Lower leg skin (tissue), 4 donors: ENCODE results near the gene EXTL1. TPM values are rescaled to one million over a fixed set of nuclear protein-coding genes. Genes with fewer than 3 reads are reported as not detected.

Experiments used
- DNase-seq, 2 donors: peaks; one replicate each; pipeline ENCODE4 v3.0.0-alpha.2; 2019; ENCODE audit warnings: low spot score in 2 of 2
- H3K4me3 ChIP-seq: fragments of 200-600 bp; sonication (generic); 2 replicates; pipeline ENCODE4 v1.5.1; 2017; ENCODE audit warnings: mild to moderate bottlenecking, low read depth; ENCODE audit not compliant: poor library complexity, severe bottlenecking
- POLR2A ChIP-seq, 2 donors: fragments of 450-650 bp; IDR thresholded peaks; one replicate each; pipeline ENCODE4 v1.6.1; 2016 to 2017; ENCODE audit warnings: antibody characterized with exemption in 2 of 2, mild to moderate bottlenecking in 1 of 2, moderate library complexity in 1 of 2
- WGBS, 2 donors: methylation state at CpG; one replicate each; pipeline ENCODE4 v1.1.5; 2018; 5-methylcytosine and 5-hydroxymethylcytosine counted together
- intact Hi-C: fragments of 100-400 bp; cut with DNase I; formaldehyde crosslinking; loops from one replicate; pipeline ENCODE4 v1.15.0; 2023; ENCODE audit warnings: low total_unique reads
- total RNA-seq, 4 donors: library from RNA; depleted of rRNA; stranded (reverse); fragments of >200 nt; gene quantifications; one replicate each; pipeline ENCODE4 v1.1.0, GENCODE V29; 2016
- TF ChIP-seq, protein P1 (sequence below), 3 donors: fragments of 450-650 bp; IDR thresholded peaks; one replicate each; pipeline ENCODE4 v1.5.1; 2016; ENCODE audit warnings: antibody characterized with exemption in 3 of 3, mild to moderate bottlenecking in 3 of 3, moderate library complexity in 2 of 3

Gene EXTL1
- total RNA-seq, 4 donors from 2014 or later = 0.34 to 3.9 (median 2.2) TPM

DNA sequence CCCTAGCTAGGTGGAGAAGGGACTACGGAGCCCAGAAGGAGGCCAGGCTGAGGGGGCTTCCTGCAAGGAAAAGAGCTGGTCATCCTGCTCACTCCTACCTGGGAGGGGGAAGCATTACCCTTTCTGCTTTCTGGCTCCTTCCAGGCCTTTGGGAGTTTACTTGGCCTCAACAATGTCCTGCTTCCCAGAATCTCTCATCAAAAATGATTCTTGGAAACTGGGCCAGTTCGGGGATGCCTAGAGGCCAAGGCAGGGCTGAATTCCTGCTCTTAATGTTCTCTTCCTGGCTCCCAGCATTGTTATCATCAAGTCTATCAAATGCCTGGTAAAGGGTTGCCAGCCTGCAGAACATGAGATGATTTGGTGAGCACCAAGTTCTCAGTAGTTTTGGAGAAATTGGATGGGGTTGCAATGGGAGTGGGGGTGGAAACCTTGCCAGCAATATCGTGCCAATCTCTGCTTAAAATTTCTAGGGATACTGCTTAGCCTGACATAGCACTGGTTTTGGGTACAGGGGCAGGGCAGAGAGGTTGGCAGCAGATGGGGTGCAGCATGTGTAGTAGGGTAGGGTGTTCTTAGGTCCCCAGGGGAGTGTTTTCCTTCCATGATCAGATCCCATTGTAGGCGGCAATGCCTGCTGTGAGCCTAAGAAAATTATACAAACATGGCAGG is 16.0 kb upstream of the EXTL1 start:
- H3K4me3 ChIP-seq = no peak overlapping the region
- intact Hi-C loops = no loop called here
- DNase-seq = no peak
- WGBS, 2 donors = 30 to 44% methylated on average over 4 of the region's 4 CpGs
- TF ChIP-seq, protein P1, sequence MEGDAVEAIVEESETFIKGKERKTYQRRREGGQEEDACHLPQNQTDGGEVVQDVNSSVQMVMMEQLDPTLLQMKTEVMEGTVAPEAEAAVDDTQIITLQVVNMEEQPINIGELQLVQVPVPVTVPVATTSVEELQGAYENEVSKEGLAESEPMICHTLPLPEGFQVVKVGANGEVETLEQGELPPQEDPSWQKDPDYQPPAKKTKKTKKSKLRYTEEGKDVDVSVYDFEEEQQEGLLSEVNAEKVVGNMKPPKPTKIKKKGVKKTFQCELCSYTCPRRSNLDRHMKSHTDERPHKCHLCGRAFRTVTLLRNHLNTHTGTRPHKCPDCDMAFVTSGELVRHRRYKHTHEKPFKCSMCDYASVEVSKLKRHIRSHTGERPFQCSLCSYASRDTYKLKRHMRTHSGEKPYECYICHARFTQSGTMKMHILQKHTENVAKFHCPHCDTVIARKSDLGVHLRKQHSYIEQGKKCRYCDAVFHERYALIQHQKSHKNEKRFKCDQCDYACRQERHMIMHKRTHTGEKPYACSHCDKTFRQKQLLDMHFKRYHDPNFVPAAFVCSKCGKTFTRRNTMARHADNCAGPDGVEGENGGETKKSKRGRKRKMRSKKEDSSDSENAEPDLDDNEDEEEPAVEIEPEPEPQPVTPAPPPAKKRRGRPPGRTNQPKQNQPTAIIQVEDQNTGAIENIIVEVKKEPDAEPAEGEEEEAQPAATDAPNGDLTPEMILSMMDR (IDR thresholded peaks at IDR 0.05) = no peak
- TF ChIP-seq POLR2A (IDR thresholded peaks at IDR 0.05) = no peak

DNA sequence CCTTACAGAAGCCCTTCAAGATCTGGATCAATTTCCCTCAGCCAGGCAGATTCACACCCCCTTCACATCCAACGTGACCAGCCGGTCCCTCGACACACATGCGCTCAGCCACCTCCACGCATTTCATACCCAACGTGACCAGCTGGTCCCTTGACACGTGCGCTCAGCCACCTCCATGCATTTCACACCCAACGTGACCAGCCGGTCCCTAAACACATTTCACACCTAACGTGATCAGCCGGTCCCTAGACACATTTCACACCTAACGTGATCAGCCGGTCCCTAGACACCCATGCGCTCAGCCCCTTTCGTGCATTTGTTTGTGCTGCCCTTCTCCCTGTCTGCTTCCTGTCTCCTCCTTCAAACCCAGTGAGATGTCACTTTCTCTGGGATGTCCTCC is 14.9 kb upstream of the EXTL1 start:
- H3K4me3 ChIP-seq = no peak overlapping the region

DNA sequence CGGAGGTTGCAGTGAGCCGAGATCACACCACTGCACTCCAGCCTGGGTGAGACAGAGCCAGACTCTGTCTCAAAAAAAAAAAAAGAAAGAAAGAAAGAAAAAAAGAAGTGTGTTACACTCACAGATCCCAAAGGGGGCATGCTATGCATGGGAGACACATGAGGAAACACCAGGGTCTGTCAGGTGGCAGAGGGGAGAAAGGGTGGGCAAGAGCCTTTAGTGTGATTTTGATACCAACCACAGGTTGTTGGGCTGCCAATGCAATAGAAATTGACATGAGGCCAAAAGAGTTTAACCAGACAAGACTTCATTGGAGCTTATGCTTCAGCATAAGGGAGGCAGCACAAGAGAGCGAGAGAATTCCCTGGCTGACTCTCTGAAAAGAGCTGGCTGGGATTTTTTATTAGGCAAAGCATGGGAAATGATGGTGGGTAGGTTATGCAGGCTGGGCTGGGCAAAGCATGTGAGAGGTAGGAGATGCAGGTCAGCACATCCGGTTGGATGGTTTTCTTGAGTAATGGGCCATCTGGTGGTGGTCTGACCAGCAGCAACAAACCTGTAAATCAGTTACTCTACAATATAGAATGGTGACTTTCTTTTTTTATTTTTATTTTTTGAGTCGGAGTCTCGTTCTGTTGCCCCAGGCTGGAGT is 11.7 kb upstream of the EXTL1 start:
- no peak overlapping the region for H3K4me3 ChIP-seq
- intact Hi-C loops = no loop called here
- 51 to 56% methylated on average over 6 of the region's 6 CpGs for WGBS, 2 donors
- DNase-seq = no peak
- no peak for TF ChIP-seq POLR2A (IDR thresholded peaks at IDR 0.05)
- TF ChIP-seq, protein P1 (IDR thresholded peaks at IDR 0.05) = no peak

More for the DNA sequence above, 14.9 kb upstream of the EXTL1 start:
- no peak for TF ChIP-seq POLR2A (IDR thresholded peaks at IDR 0.05)
- TF ChIP-seq, protein P1 (IDR thresholded peaks at IDR 0.05) = no peak
- intact Hi-C loops = no loop called here
- no peak for DNase-seq
- WGBS, 2 donors = 90 to 91% methylated on average over 16 of the region's 16 CpGs

DNA sequence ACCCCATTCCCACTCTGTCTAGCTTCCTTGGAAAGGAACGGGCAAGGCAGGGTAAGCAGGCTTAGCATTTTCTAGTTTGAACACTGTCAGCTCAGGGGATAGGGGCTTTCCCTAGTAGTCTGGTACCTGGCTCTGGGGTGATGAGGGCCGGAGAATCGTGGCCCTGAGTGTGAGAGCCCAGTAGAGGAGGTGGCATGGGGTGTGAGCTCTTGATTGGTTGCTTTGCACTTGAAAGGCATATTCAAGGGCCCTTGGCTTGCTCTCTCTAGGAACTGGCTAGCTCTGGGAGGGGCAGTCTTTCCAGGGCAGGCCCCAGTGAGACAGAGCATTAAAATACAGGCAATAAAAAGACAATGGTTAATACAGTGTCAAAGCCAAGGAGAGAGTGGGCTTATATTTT is 10.8 kb upstream of the EXTL1 start:
- TF ChIP-seq POLR2A (IDR thresholded peaks at IDR 0.05) = no peak
- TF ChIP-seq, protein P1 (IDR thresholded peaks at IDR 0.05) = no peak
- no peak overlapping the region for H3K4me3 ChIP-seq
- intact Hi-C loops = no loop called here
- DNase-seq = no peak
- WGBS, 2 donors = 70 to 78% methylated on average over 3 of the region's 3 CpGs

DNA sequence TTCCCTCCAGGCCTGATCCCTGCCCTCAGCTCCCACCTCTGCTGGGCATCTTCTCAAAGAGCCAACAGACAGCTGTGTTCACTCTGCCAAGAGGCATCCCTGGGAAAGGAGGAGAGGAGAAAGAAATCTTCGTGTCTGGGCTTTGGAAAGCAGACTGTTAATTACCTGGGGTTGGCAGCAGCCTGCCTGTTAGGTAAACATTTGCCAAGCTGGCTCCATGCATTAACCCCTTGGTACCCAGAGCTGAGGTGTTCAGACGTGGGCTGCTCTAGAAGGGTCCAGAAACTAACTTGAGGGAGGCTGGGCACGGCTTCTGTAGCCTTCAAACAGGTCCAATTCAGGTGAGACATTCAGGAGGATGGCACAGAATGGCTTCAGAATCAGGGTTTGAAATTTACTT is 8.7 kb upstream of the EXTL1 start:
- no peak overlapping the region for H3K4me3 ChIP-seq
- TF ChIP-seq, protein P1 (IDR thresholded peaks at IDR 0.05) = no peak
- no peak for TF ChIP-seq POLR2A (IDR thresholded peaks at IDR 0.05)
- no peak for DNase-seq
- 46 to 66% methylated on average over 3 of the region's 3 CpGs for WGBS, 2 donors
- intact Hi-C loops = no loop called here
